ENCODE data around the gene TRAM2.

The TRAM2 gene

GRCh38 chr6:52535711-52536423 is 41.0 kb downstream of the TRAM2 start:
- Histone ChIP-seq H3K4me1 (ENCODE audit: insufficient read depth, low read length, severe bottlenecking) (peaks cover 90% of the 10 kb centered on the region), H3K79me2 (ENCODE audit: insufficient read depth, low read length) (peaks cover 35% of the 10 kb centered on the region), H3K4me2 (ENCODE audit: low read length) (peak overlapping the region; percentile 57)

GRCh38 chr6:52534966-52535390 is 41.9 kb downstream of the TRAM2 start:
- Histone ChIP-seq H4K20me1 (ENCODE audit: insufficient read depth, low read length) (no peaks in the 10 kb centered on the region), H3K36me3 (ENCODE audit: insufficient read depth, low read length) (peaks cover 21% of the 10 kb centered on the region), H3K4me2 (ENCODE audit: low read length) (peak overlapping the region; percentile 57; the same call in 1 of the 2 replicates), H3K79me2 (ENCODE audit: insufficient read depth, low read length) (peaks cover 26% of the 10 kb centered on the region), H3K27me3 (ENCODE audit: insufficient read depth, low read length) (no peaks in the 10 kb centered on the region), H3K27ac (ENCODE audit: low read depth, low read length, poor library complexity, severe bottlenecking) (peak overlapping the region; percentile 99), H3K9me2 (ENCODE audit: low read depth, low read length) (no peaks in the 10 kb centered on the region), H3K4me1 (ENCODE audit: insufficient read depth, low read length, severe bottlenecking) (peaks cover 90% of the 10 kb centered on the region), H3F3A (ENCODE audit: insufficient read depth, low read length) (peaks cover 6% of the 10 kb centered on the region; the same call in 1 of the 2 replicates), H3K4me3 (ENCODE audit: low read depth, low read length, poor library complexity, severe bottlenecking) (no peak overlapping the region), H3K9ac (ENCODE audit: low read length) (peak overlapping the region; percentile 62; the same call in 1 of the 2 replicates), H3K9me3 (ENCODE audit: low read length) (no peaks in the 10 kb centered on the region), H2AFZ (ENCODE audit: low read length) (no peak overlapping the region)
- TF ChIP-seq EZH2 (IDR thresholded peaks at IDR 0.05; ENCODE audit: borderline replicate concordance, low read length): no peak

More at GRCh38 chr6:52535711-52536423, 41.0 kb downstream of the TRAM2 start:
- no peaks in the 10 kb centered on the region for H4K20me1 ChIP-seq (ENCODE audit: insufficient read depth, low read length)
- H3K9me2 ChIP-seq (ENCODE audit: low read depth, low read length): no peaks in the 10 kb centered on the region
- no peaks in the 10 kb centered on the region for H3K9me3 ChIP-seq (ENCODE audit: low read length)
- peak overlapping the region; percentile 31 for H3K4me3 ChIP-seq (ENCODE audit: low read depth, low read length, poor library complexity, severe bottlenecking)
- no peak overlapping the region for H2AFZ ChIP-seq (ENCODE audit: low read length)
- H3F3A ChIP-seq (ENCODE audit: insufficient read depth, low read length): peaks cover 6% of the 10 kb centered on the region; the same call in 1 of the 2 replicates
- peaks cover 21% of the 10 kb centered on the region for H3K36me3 ChIP-seq (ENCODE audit: insufficient read depth, low read length)
- TF ChIP-seq CTCF (IDR thresholded peaks at IDR 0.05; ENCODE audit: low read length) (no peak), EZH2 (IDR thresholded peaks at IDR 0.05; ENCODE audit: borderline replicate concordance, low read length) (no peak)
- no peaks in the 10 kb centered on the region for H3K27me3 ChIP-seq (ENCODE audit: insufficient read depth, low read length)
- H3K9ac ChIP-seq (ENCODE audit: low read length): peak overlapping the region; percentile 62
- peak overlapping the region; percentile 99 for H3K27ac ChIP-seq (ENCODE audit: low read depth, low read length, poor library complexity, severe bottlenecking)

- H3K4me3 ChIP-seq (ENCODE audit: low read depth, low read length, poor library complexity, severe bottlenecking): no peak overlapping the region
- H3K36me3 ChIP-seq (ENCODE audit: insufficient read depth, low read length): peaks cover 21% of the 10 kb centered on the region
- H2AFZ ChIP-seq (ENCODE audit: low read length): no peak overlapping the region
- H4K20me1 ChIP-seq (ENCODE audit: insufficient read depth, low read length): no peaks in the 10 kb centered on the region
- H3K9me2 ChIP-seq (ENCODE audit: low read depth, low read length): no peaks in the 10 kb centered on the region
- H3K4me1 ChIP-seq (ENCODE audit: insufficient read depth, low read length, severe bottlenecking): peaks cover 90% of the 10 kb centered on the region
- no peak for TF ChIP-seq CTCF (IDR thresholded peaks at IDR 0.05; ENCODE audit: low read length)
- TF ChIP-seq EZH2 (IDR thresholded peaks at IDR 0.05; ENCODE audit: borderline replicate concordance, low read length): no peak
- no peaks in the 10 kb centered on the region for H3K9me3 ChIP-seq (ENCODE audit: low read length)
- peaks cover 6% of the 10 kb centered on the region; the same call in 1 of the 2 replicates for H3F3A ChIP-seq (ENCODE audit: insufficient read depth, low read length)
- H3K9ac ChIP-seq (ENCODE audit: low read length): peak overlapping the region; percentile 62; the same call in 1 of the 2 replicates
- H3K27me3 ChIP-seq (ENCODE audit: insufficient read depth, low read length): no peaks in the 10 kb centered on the region
- H3K4me2 ChIP-seq (ENCODE audit: low read length): no peak overlapping the region
- H3K27ac ChIP-seq (ENCODE audit: low read depth, low read length, poor library complexity, severe bottlenecking): peak overlapping the region; percentile 99
- H3K79me2 ChIP-seq (ENCODE audit: insufficient read depth, low read length): peaks cover 20% of the 10 kb centered on the region
Observed at GRCh38 chr6:52534363-52534762, 42.5 kb downstream of the TRAM2 start.

Measured in OCI-LY1 (cell line).